Hematopoietic multipotent progenitor cell treated with erythropoietin and hydrocortisone succinate and interleukin-3 and kit ligand, for 15 days (in vitro differentiated cells): ENCODE data around the gene TMC3.
"Not testable (repeated sequence)": the region's sequence is repeated elsewhere in the genome, so short reads cannot be mapped to it uniquely, and the experiment has no call there.

Source experiments
- DNase-seq: peaks from one replicate; pipeline ENCODE4 v3.0.0-alpha.2; 2015; ENCODE audit warnings: low spot score

Gene TMC3

DNA sequence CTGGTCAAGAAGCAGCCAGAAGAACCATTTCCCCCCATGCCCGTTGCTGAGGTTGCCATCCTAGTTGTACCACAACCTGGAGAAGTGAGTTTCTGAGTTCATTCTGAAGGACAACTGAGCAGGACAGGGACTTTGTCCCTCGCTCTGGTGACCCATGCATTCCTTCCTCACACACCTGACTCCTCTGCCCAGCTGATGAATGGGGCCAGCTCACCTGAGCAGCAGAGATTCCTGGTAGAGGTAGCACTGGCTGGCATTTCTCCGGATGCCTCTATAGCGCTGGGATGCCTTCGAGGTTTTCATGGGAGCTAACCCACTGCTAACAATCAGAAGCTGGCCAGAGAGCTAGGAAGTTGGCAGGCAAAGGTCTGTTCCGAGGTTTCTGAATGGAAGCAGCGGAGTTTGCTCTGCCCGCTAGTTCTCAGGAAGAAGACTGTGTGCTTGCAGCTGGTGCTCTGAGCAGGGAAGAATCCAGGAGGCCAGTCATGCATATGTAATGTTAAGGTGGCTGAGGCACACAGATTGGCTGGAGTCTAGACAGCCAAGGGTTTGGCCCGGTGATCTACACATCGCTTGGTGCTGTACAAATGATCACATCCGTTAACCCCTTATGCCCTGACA, at the start of gene TMC3:
TSS of gene TMC3 (minus strand) at position 439 of the 621 bp plus-strand sequence. CDS start at position 303, 136 bp downstream.
- no peak for DNase-seq

GRCh38 chr15:81421461-81421860, 47.4 kb upstream of the TMC3 start:
- no peak for DNase-seq

- DNase-seq: no peak
Observed at GRCh38 chr15:81419332-81419943, 45.4 kb upstream of the TMC3 start.

GRCh38 chr15:81418891-81419290, 44.9 kb upstream of the TMC3 start:
- no peak for DNase-seq

DNA sequence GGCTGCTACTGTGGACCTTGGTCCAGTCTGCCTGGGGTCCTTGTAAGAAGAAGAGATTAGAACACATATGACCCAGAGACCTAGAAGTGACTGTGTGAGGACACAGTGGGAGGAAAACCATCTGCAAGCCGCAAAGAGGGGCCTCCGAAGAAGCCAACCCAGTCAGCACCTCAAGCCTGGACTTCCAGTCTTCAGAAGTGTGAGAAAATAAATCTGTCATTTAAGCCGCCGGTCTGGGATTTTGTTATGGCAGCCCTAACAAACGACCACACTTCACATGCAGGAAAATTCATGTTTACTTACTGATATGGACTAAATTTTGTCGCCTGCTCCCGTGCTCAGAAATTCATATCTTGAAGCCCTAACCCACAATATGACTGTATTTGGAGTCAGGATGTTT, 44.4 kb upstream of the TMC3 start:
- no peak for DNase-seq

GRCh38 chr15:81414274-81414968, 40.4 kb upstream of the TMC3 start:
- not testable (repeated sequence) for DNase-seq

DNA sequence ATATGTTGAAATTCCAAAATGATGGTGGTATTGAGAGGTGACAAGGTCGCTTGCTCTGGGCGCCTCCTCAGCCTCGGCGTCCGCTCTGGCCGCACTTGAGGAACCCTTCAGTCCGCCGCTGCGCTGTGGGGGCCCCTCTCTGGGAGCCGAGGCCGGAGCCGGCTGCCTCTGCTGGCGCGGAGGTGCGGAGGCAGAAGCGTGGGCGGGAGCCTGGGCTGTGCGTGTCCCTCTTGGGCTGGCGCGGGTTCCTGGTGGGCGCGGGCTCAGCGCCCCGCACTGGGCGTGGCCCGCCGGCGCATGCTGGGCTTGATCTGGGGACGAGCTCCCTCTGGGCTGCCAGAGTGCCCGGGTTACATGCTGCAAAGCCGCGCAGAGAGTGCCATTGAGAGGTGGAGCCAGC, 39.8 kb upstream of the TMC3 start:
- no peak for DNase-seq

DNA sequence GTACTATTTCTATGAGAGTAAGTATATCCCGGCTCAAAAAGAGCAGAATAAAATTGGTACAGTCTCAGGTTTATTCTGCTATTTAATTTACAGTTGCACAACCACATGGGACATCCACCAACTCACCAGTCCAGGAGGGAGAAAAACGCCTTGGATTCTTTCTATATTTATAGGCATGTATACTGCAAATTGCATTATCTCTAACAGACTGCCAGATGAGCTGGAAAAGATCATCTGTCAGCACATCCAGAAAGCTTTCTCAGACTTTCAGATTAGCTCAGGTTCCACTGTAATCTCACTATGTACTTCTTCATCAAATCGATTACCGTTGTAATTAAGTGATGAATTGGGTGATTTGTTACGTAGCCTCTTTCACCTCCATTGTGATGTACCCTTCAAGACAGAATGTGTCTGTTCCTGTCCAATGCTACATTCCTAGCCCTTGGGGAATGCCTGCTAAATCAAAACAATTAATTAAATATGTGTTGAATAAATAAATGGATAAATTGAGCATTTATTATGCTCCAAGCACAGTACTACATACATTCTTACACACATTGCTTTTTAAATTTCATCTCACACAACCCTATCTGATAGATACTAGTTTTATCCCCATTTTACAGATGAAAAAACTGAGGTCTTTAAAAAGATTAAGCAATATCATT, 38.1 kb upstream of the TMC3 start:
- DNase-seq: no peak

DNA sequence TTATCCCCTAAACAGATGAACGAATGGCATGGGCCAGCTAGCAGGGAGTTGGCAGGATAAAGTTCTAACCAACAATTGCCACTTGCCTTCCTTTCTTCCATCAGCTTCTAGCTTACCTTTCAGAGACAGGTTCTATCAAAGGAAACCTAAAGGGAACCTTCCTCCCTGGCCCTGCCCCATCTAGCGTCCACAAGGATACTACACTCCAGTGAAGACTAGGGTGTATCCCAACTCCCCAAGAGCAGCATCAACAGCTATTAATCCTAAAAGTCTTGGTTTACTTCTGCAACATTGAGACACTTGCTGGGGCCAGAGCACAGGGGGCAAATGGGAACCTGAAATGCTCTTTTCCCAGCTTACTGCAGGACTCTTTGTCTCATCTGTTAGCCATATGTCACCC, 37.0 kb upstream of the TMC3 start:
- no peak for DNase-seq

DNA sequence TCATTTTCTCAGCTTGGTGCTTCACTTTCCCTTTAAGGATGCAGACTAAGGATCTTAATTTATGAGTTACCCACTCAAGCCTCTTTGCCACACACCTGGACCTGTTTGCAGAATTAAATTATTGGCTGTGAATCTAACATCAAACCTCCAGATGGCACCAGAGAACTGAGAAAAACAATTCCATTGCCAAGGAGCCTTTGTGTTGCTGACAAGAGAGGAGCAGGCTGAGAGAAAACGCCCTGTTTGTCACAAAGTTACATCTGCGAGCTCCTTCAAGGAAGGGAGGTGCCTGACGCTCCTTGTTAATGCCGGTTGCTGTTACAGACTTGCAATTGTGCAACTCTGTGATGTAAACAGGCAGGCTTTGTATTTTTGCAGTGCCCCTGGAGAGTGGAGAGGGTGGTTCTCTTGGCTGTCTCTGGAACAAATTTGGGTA, 36.3 kb upstream of the TMC3 start:
- DNase-seq: peak; percentile 10

DNA sequence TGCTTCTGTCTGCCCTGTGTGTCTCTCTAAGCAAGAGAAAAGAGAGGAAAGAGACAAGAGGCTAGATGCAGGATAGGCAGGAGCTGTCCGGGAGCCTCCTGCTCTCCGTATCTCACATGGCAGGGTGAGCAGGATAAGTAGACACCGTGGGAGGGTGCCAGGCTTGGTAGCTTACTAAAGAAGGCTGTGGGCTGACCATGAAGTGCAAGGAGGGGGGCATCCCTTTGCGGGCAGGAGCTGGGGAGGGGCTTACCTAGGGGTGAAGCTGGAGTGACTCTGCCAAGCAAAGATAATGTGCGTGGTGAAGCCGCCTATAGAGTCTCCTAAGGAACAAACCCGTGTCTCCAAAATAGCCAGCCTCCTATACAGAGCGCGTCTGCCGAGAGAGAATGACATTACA, 33.7 kb upstream of the TMC3 start:
- no peak for DNase-seq

DNA sequence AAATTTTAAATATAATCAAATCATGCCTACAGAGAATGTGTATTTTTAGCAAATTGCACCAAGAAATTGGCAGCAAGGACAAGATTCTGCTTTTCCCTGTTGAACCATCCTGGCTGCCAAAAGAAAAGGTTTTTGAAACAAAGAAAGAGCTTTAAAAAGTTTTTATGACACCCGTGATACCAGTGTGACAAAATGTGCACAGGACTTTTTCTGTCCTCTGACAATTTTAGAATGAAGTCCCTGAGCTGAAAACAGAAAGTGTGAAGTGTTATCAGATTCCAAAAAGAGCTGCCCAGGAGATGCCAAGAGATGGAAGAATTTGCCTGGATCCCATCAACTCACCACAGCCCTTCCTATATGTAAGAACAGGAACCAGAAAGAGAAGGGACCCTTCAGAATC, 33.2 kb upstream of the TMC3 start:
- no peak for DNase-seq

GRCh38 chr15:81400640-81401236, 26.7 kb upstream of the TMC3 start:
- peak; percentile 40 for DNase-seq

- no peak for DNase-seq
Observed at GRCh38 chr15:81398910-81399551, 25.0 kb upstream of the TMC3 start.

- DNase-seq: no peak
Observed at GRCh38 chr15:81398456-81398855, 24.4 kb upstream of the TMC3 start.

GRCh38 chr15:81394603-81395002, 20.6 kb upstream of the TMC3 start:
- DNase-seq: no peak

- no peak for DNase-seq
Observed at GRCh38 chr15:81391657-81392056, 17.6 kb upstream of the TMC3 start.

DNA sequence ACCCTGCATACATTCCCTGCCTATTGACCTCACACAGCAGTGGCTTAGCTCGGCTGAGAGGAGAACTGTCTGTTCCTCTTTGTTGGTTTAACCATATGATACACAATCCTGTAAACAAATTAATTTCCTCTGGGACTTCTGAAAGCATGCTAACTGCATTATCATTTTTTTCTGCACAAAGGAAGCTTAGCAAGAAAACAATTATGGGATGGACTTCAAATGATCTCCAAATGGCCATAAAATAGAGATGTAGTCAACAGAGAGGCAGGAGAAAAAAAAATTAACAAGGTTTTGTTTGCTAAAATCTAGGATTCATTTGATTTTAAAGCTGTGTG, 14.4 kb upstream of the TMC3 start:
- DNase-seq: no peak

DNA sequence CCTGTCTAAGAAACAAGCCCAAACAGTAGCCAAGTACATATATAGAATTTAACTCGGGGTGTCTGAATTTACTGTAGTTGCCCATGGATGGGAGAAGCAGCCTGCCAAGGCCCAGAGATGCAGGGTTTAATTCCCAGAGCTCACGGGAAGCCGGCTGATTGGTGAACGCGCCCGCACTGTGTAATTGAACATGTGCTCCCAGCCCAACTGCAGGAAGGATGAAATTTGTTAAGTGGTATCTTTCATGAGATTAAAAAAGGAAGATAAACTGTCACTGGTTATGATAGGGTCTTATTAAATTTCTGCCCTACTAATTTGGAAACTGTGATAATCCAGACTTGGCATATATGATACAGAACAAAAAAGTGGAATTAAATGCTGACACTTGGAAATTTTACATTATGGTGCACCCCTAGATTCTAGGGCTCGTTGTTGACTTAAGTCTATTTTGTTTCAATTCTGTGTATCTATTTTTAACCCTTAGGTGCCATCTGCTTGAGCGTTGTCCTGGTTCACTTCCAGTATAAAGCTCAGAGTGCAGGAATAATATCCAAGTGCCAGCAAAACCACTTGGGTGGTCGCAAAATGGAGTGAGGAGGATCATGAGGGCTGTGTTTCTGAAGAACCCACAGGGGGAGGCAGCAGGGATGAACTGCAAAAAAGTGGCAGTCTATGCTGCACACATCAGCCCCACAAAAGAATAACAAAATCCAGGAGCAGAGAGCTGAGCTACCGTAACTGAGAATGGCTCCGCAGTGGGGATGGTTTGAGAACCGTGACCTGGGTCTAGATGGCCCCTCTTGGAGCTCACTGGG, 13.8 kb upstream of the TMC3 start:
- DNase-seq: no peak

- no peak for DNase-seq
Observed at GRCh38 chr15:81386947-81387346, 12.9 kb upstream of the TMC3 start.

GRCh38 chr15:81385721-81386076, 11.7 kb upstream of the TMC3 start:
- no peak for DNase-seq
